ENCODE results near the gene CGNL1.

Gene CGNL1

DNA sequence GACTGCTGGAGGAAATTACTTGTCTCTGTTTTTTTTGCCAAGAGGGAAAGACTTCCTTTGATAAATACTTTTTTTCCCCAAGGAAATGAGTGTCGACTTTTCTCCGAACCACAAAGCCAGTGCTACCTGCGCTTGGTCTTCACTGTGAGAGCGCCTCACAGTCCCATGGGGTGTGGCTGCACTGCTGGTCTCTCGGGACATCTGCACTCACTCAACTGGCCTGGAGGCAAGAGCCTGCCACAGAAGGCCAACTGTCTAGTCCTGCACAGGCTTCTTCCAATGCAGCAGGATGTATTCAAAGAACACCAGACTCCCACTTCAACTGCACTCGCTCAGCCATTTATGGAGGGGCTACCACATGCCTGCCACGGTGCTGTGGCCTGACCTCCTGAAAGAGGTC, 40.6 kb upstream of the CGNL1 start:
- H3K4me1 ChIP-seq (ENCODE audit: control insufficient read depth, insufficient read depth, low read length): no peaks in the 10 kb centered on the region
- H3K9ac ChIP-seq (ENCODE audit: low read length): no peak overlapping the region
- no peak overlapping the region for H3K4me3 ChIP-seq (ENCODE audit: low read length)
- H3K27me3 ChIP-seq (ENCODE audit: control insufficient read depth, insufficient read depth, low read length): no peaks in the 10 kb centered on the region
- H3K27ac ChIP-seq (ENCODE audit: low read depth, low read length): no peak overlapping the region
- H3K36me3 ChIP-seq (ENCODE audit: control insufficient read depth, insufficient read depth, low read length): no peaks in the 10 kb centered on the region

DNA sequence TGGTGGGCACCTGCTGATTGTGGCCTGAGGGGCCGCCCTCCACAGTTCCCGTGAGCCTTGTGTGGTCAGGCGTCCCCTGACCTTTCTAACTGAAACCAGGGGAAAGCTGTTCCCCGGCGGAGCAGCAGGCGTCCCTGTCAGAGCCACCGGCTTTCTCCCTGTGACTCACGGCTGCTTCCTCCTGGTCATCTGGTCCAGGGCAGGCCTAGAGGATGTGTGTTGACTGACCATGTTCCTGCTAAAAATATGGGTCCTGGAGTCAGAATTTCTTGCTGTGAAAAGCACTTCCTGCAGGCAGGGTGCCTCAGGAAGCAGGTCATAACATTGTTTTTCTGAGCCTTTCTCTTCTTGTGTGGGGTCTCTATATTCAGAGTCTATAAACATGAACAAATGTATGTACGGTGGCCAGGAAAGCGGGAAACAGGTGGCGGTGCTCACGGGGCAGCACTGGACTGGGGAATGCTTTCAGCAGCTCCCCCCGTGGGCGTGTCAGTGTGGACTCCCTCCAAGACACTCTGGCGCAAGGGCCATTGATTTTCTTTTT, 38.4 kb upstream of the CGNL1 start:
- Histone ChIP-seq H3K4me1 (ENCODE audit: control insufficient read depth, insufficient read depth, low read length) (no peaks in the 10 kb centered on the region), H3K27ac (ENCODE audit: low read depth, low read length) (no peak overlapping the region), H3K9ac (ENCODE audit: low read length) (no peak overlapping the region), H3K4me3 (ENCODE audit: low read length) (no peak overlapping the region), H3K36me3 (ENCODE audit: control insufficient read depth, insufficient read depth, low read length) (no peaks in the 10 kb centered on the region), H3K27me3 (ENCODE audit: control insufficient read depth, insufficient read depth, low read length) (no peaks in the 10 kb centered on the region)

DNA sequence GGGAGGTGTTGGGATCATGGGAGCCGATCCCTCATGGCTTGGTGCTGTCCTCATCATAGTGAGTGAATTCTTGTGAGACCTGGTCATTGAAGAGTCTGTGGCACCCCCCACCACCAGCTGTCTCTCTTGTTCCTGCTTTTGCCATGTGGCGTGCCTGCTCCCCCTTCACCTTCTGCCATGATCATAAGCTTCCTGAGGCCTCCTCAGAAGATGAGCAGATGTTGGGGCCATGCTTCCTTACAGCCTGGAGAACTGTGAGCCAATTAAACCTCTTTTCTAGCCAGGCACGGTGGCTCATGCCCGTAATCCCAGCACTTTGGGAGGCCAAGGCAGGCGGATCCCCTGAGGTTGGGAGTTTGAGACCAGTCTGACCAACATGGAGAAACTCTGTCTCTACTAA, 37.0 kb upstream of the CGNL1 start:
- H3K9ac ChIP-seq (ENCODE audit: low read length): no peak overlapping the region
- H3K27ac ChIP-seq (ENCODE audit: low read depth, low read length): no peak overlapping the region
- no peaks in the 10 kb centered on the region for H3K36me3 ChIP-seq (ENCODE audit: control insufficient read depth, insufficient read depth, low read length)
- no peaks in the 10 kb centered on the region for H3K27me3 ChIP-seq (ENCODE audit: control insufficient read depth, insufficient read depth, low read length)
- H3K4me1 ChIP-seq (ENCODE audit: control insufficient read depth, insufficient read depth, low read length): no peaks in the 10 kb centered on the region
- H3K4me3 ChIP-seq (ENCODE audit: low read length): no peak overlapping the region

DNA sequence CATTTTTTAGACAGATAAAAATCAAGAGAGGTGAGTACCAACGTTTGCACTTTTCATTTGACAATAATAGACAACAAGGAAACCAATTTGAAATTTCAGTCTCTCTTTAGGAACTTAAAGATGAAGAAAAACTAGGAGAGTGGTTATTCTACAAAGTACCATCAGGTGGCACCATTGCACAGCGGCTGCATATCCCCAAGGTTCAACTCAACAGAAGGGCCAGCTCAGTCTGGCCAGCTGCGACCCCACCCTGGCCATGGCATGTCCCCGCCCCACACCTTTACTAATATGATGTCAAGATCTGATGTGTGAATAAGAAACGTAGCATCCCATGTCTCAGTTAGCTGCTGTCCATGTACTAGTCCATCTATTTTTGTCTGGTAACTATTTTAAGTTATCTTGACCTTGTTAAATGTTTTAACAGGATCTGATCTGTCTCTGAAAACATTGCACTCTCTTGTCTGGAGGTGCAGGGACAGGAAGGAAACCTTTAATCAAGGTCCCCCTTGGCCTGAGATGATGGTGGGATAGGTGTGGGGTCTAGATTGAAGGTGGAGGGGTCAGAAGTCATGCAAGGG, 35.5 kb upstream of the CGNL1 start:
- H3K36me3 ChIP-seq (ENCODE audit: control insufficient read depth, insufficient read depth, low read length): no peaks in the 10 kb centered on the region
- H3K4me3 ChIP-seq (ENCODE audit: low read length): no peak overlapping the region
- H3K9ac ChIP-seq (ENCODE audit: low read length): no peak overlapping the region
- H3K27ac ChIP-seq (ENCODE audit: low read depth, low read length): no peak overlapping the region
- no peaks in the 10 kb centered on the region for H3K27me3 ChIP-seq (ENCODE audit: control insufficient read depth, insufficient read depth, low read length)
- no peaks in the 10 kb centered on the region for H3K4me1 ChIP-seq (ENCODE audit: control insufficient read depth, insufficient read depth, low read length)

DNA sequence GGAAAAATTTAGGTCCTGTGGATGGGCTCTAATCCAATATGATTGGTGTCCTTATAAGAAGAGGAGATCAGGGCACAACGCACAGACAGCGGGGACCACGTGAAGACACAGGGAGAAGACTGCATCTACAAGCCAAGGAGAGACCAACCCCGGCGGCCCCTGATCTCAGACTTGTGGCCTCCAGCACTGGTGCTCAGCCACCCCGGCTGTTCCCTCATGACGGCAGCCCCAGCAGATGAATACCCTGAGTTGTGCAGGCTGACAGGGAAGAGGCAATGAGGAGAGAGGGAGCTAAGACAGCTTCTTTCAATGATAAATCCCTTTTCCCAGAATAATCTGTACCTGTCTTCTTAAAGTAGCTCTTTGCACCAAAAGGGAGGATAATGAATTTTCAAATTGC, 33.3 kb upstream of the CGNL1 start:
- H3K27ac ChIP-seq (ENCODE audit: low read depth, low read length): no peak overlapping the region
- no peak overlapping the region for H3K9ac ChIP-seq (ENCODE audit: low read length)
- H3K36me3 ChIP-seq (ENCODE audit: control insufficient read depth, insufficient read depth, low read length): no peaks in the 10 kb centered on the region
- H3K4me3 ChIP-seq (ENCODE audit: low read length): no peak overlapping the region
- no peaks in the 10 kb centered on the region for H3K27me3 ChIP-seq (ENCODE audit: control insufficient read depth, insufficient read depth, low read length)
- no peaks in the 10 kb centered on the region for H3K4me1 ChIP-seq (ENCODE audit: control insufficient read depth, insufficient read depth, low read length)

DNA sequence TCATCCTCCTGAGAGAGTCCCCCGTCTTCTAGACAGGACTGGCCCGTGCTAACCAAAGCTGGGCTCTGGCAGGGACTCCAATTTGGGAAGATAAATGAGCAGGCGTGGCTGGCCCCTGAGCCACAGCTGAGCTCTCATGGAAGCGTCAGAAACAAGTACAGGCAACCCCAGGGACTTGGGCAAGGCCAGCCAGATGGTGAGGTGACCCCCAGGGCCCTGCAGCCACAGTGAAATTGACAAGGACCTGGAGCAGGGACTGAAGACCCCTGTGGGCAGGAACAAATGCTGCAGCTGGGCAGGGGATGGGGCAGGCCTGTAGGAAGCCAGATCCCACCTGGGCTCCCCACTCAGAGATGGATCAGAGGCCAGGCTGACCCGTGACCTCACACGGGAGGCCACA, 32.8 kb upstream of the CGNL1 start:
- H3K27me3 ChIP-seq (ENCODE audit: control insufficient read depth, insufficient read depth, low read length): no peaks in the 10 kb centered on the region
- H3K4me1 ChIP-seq (ENCODE audit: control insufficient read depth, insufficient read depth, low read length): no peaks in the 10 kb centered on the region
- no peak overlapping the region for H3K4me3 ChIP-seq (ENCODE audit: low read length)
- no peaks in the 10 kb centered on the region for H3K36me3 ChIP-seq (ENCODE audit: control insufficient read depth, insufficient read depth, low read length)
- H3K27ac ChIP-seq (ENCODE audit: low read depth, low read length): no peak overlapping the region
- H3K9ac ChIP-seq (ENCODE audit: low read length): no peak overlapping the region

DNA sequence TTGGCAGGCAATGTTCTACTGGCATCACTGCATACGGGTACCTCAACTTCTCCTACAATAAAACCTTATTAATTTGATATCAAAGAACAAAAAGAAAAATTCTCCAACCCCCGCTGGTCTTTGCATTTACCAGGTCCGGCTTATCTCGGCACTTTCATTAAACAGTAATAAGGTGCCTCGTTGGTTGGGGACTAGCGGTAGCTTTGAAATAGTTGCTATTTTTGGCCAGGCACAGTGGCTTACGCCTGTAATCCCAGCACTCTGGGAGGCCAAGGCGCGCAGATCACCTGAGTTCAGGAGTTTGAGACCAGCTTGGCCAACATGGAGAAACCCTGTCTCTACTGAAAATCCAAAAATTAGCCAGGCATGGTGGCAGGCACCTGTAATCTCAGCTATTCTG, 32.0 kb upstream of the CGNL1 start:
- Histone ChIP-seq H3K27me3 (ENCODE audit: control insufficient read depth, insufficient read depth, low read length) (no peaks in the 10 kb centered on the region), H3K4me1 (ENCODE audit: control insufficient read depth, insufficient read depth, low read length) (no peaks in the 10 kb centered on the region), H3K27ac (ENCODE audit: low read depth, low read length) (no peak overlapping the region)

DNA sequence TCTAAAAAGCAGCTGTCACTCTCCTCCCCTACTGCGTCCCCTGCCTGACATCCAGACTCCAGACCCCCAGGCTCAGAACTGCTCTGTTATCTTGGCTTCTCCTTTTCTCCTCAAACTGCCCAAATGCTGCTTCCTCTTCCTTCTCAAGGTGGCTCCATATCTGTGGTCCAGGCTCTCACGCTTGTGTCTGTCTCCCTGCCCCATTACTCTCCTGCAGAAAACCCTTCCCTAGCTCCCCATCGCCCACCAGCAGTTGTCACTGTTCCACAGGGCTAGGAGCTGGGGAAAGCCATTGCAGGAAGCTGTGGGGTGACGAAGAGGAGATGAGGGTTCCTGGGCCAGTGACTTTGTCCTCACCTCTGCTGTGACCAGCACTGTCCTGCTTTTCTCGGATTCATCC, 30.7 kb upstream of the CGNL1 start:
- Histone ChIP-seq H3K9ac (ENCODE audit: low read length) (no peak overlapping the region), H3K27me3 (ENCODE audit: control insufficient read depth, insufficient read depth, low read length) (no peaks in the 10 kb centered on the region)

More for the DNA sequence above, 32.0 kb upstream of the CGNL1 start:
- H3K4me3 ChIP-seq (ENCODE audit: low read length): no peak overlapping the region
- no peaks in the 10 kb centered on the region for H3K36me3 ChIP-seq (ENCODE audit: control insufficient read depth, insufficient read depth, low read length)
- H3K9ac ChIP-seq (ENCODE audit: low read length): no peak overlapping the region

DNA sequence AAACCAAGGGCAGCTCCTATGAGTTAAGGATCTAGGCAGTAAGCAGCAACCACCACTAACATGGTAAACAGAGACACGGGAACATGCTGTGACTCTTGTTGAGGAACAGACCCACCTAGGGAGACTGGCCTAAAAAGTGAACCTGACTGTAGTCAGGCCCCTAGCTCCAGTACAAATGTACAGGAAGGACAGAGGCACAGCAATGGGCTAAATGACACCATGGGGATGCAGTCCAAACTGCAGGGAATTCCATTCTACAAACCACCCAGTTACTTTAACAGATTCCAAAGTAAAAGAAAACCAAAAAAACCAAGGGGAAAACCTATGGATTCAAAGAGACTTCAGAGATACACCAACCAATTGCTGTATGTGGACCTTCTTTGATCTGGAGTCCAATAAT, 28.2 kb upstream of the CGNL1 start:
- Histone ChIP-seq H3K4me1 (ENCODE audit: control insufficient read depth, insufficient read depth, low read length) (no peaks in the 10 kb centered on the region), H3K27ac (ENCODE audit: low read depth, low read length) (no peak overlapping the region), H3K27me3 (ENCODE audit: control insufficient read depth, insufficient read depth, low read length) (no peaks in the 10 kb centered on the region), H3K36me3 (ENCODE audit: control insufficient read depth, insufficient read depth, low read length) (no peaks in the 10 kb centered on the region), H3K4me3 (ENCODE audit: low read length) (no peak overlapping the region), H3K9ac (ENCODE audit: low read length) (no peak overlapping the region)

More for the DNA sequence above, 30.7 kb upstream of the CGNL1 start:
- Histone ChIP-seq H3K4me1 (ENCODE audit: control insufficient read depth, insufficient read depth, low read length) (no peaks in the 10 kb centered on the region), H3K36me3 (ENCODE audit: control insufficient read depth, insufficient read depth, low read length) (no peaks in the 10 kb centered on the region), H3K4me3 (ENCODE audit: low read length) (no peak overlapping the region), H3K27ac (ENCODE audit: low read depth, low read length) (no peak overlapping the region)

DNA sequence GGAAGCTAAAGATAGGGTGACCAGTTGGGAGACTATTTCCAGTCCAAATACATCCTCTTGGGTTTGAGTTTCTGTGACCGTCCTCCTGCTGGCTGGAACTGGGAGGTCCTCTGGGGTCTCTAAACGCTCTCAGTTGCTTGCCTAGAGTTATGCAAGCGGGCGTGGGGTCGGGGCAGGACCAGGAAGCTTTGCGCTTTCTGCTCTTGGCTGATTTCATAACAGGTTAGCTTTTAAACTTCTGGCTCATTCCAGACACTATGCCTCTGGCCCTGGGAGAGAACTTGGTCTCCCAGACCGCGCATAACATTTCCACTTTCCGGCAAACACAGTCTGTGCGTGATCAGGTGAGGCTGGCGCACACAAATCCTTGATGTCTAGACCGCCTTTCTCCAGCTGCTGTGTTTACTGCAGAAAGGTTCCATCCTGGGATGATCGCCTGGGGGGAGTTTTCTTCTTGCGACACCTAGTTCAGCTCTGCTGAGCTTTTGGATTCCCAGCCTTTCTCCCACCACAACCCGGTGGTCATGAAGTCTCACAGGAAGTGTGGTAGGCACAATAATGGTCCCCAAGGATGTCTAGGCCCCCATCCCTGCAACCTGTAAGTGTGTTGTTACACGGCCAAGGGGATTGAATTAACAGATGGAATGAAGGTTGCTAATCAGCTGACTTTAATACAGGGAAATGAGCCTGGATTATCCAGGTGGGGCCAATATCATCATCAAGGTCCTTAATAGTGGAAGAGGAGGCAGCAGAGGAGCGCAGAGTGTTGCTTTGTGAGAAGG, 23.6 kb upstream of the CGNL1 start:
- H3K4me1 ChIP-seq (ENCODE audit: control insufficient read depth, insufficient read depth, low read length): no peaks in the 10 kb centered on the region
- H3K27me3 ChIP-seq (ENCODE audit: control insufficient read depth, insufficient read depth, low read length): no peaks in the 10 kb centered on the region
- H3K27ac ChIP-seq (ENCODE audit: low read depth, low read length): no peak overlapping the region
- H3K4me3 ChIP-seq (ENCODE audit: low read length): no peak overlapping the region
- no peak overlapping the region for H3K9ac ChIP-seq (ENCODE audit: low read length)
- no peaks in the 10 kb centered on the region for H3K36me3 ChIP-seq (ENCODE audit: control insufficient read depth, insufficient read depth, low read length)

DNA sequence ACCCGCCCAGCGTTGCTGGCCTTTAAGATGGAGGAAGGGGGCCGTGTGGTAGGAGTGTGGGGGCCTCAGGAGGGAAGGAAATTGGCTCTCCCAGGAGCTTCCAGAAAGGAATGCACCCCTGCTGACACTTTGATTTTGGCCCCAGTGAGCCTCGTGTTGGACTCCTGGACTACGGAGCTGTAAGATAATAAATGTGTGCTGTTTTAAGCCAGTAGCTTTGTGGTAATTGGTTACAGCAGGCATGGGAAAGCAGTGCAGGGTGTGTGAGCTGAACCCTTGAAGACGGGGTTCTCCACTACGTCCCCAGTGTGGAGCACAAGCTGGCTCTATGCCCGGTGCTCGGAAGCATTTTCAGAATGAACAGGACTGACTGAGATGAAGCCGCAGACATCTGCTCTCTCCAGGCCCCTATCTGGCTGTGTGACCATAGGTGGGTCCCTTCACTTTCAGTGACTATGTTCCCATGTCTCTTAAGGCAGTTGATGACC, 22.9 kb upstream of the CGNL1 start:
- Histone ChIP-seq H3K4me1 (ENCODE audit: control insufficient read depth, insufficient read depth, low read length) (no peaks in the 10 kb centered on the region), H3K36me3 (ENCODE audit: control insufficient read depth, insufficient read depth, low read length) (no peaks in the 10 kb centered on the region), H3K27ac (ENCODE audit: low read depth, low read length) (no peak overlapping the region), H3K9ac (ENCODE audit: low read length) (no peak overlapping the region), H3K27me3 (ENCODE audit: control insufficient read depth, insufficient read depth, low read length) (no peaks in the 10 kb centered on the region), H3K4me3 (ENCODE audit: low read length) (no peak overlapping the region)

DNA sequence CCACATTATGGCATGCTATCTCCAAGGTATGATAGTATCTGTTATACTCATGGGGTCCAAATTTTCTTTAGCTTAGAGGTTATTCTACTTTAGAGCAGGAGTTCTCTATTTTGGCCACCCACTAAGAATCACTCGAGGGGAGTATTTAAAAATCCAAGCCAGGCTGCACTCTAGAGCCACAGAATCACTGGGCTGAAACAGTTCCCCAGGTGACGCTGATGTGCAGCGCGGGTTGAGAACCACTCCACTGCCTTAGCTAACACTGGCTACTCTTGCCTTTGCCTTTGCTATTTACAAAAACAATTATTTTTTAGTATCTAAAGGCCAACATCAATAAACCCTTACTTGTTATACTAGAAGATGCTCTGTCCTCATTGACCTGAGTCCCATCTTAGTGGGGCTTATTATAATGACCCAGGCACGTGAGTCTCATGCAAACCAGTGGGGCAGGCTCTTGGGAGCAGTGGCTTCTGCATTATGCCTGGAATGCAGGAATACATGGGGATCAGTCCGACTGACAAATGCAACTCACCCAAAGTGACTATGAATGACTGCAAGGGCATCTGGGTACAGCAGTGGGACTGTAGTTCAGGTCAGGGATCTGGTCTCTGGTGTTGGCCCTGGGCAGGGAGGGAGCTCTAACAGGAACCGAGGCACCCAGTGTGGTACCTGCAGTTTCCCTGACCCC, 21.7 kb upstream of the CGNL1 start:
- H3K36me3 ChIP-seq (ENCODE audit: control insufficient read depth, insufficient read depth, low read length): no peaks in the 10 kb centered on the region
- H3K27ac ChIP-seq (ENCODE audit: low read depth, low read length): no peak overlapping the region
- no peak overlapping the region for H3K4me3 ChIP-seq (ENCODE audit: low read length)
- H3K9ac ChIP-seq (ENCODE audit: low read length): no peak overlapping the region
- H3K27me3 ChIP-seq (ENCODE audit: control insufficient read depth, insufficient read depth, low read length): no peaks in the 10 kb centered on the region
- no peaks in the 10 kb centered on the region for H3K4me1 ChIP-seq (ENCODE audit: control insufficient read depth, insufficient read depth, low read length)

Data from rectal smooth muscle tissue (tissue), 1 donor.